BLaER1 (cell line): ENCODE measurements around the gene TTC3.
"Not testable (repeated sequence)": the region's sequence is repeated elsewhere in the genome, so short reads cannot be mapped to it uniquely, and the experiment has no call there.

Experiments used
- H3K27ac ChIP-seq: shearing (Covaris generic); formaldehyde crosslinking; 2 replicates; pipeline ENCODE4 v1.8.1; 2022
- H3K27me3 ChIP-seq: shearing (Covaris generic); formaldehyde crosslinking; 2 replicates; pipeline ENCODE4 v1.8.1; 2022
- H3K36me3 ChIP-seq: shearing (Covaris generic); formaldehyde crosslinking; 2 replicates; pipeline ENCODE4 v1.8.1; 2022
- H3K4me1 ChIP-seq: shearing (Covaris generic); formaldehyde crosslinking; 2 replicates; pipeline ENCODE4 v1.8.1; 2022
- H3K4me2 ChIP-seq: shearing (Covaris generic); formaldehyde crosslinking; 2 replicates; pipeline ENCODE4 v1.8.1; 2022
- H3K4me3 ChIP-seq: shearing (Covaris generic); formaldehyde crosslinking; 2 replicates; pipeline ENCODE4 v1.8.1; 2022
- H3K9ac ChIP-seq: shearing (Covaris generic); formaldehyde crosslinking; 2 replicates; pipeline ENCODE4 v1.8.1; 2022
- H3K9me3 ChIP-seq: shearing (Covaris generic); formaldehyde crosslinking; 2 replicates; pipeline ENCODE4 v1.8.1; 2022
- H4K20me1 ChIP-seq: shearing (Covaris generic); formaldehyde crosslinking; 2 replicates; pipeline ENCODE4 v1.8.1; 2022
- Cebpa-rat ChIP-seq: shearing (Covaris generic); IDR thresholded peaks from 2 replicates; pipeline ENCODE4 v1.8.1; 2022

Gene TTC3

DNA sequence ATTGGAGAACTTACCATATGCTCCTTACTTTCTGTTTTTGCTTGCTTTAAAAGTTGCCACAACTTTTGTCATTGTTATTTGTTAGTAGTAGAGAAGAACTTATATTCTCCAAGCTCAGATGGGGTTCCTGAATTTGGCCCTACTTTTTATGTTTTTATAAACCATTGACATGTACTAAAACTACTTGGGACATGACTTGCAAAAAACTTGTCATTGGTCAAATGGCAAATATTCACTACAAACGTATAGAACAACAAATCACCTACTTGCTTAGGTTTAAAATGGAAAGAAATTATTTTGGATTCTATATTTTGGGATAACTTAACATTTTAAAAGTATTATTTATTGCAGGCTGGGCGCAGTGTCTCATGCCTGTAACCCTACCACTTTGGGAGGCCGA is 32.8 kb upstream of the TTC3 start:
- H3K4me3 ChIP-seq = no peak overlapping the region
- no peak overlapping the region for H3K4me2 ChIP-seq
- TF ChIP-seq Cebpa-rat = no peak

GRCh38 chr21:37041706-37042271 is 31.3 kb upstream of the TTC3 start:
- Histone ChIP-seq H3K9ac (no peak overlapping the region; the same call in 1 of the 2 replicates), H3K4me2 (peak overlapping the region; percentile 0; the same call in 1 of the 2 replicates), H4K20me1 (no peaks in the 10 kb centered on the region), H3K36me3 (no peaks in the 10 kb centered on the region), H3K9me3 (no peaks in the 10 kb centered on the region), H3K27ac (no peak overlapping the region), H3K27me3 (no peaks in the 10 kb centered on the region), H3K4me1 (peaks cover 56% of the 10 kb centered on the region), H3K4me3 (no peak overlapping the region)
- no peak for TF ChIP-seq Cebpa-rat

More for the DNA sequence above, 32.8 kb upstream of the TTC3 start:
- no peaks in the 10 kb centered on the region for H3K27me3 ChIP-seq
- no peak overlapping the region for H3K9ac ChIP-seq
- H3K9me3 ChIP-seq = no peaks in the 10 kb centered on the region
- no peak overlapping the region for H3K27ac ChIP-seq
- H4K20me1 ChIP-seq = no peaks in the 10 kb centered on the region
- H3K4me1 ChIP-seq = peaks cover 40% of the 10 kb centered on the region
- H3K36me3 ChIP-seq = no peaks in the 10 kb centered on the region

GRCh38 chr21:37043818-37044217 is 29.2 kb upstream of the TTC3 start:
- no peak overlapping the region for H3K4me3 ChIP-seq
- no peak for TF ChIP-seq Cebpa-rat
- H3K27me3 ChIP-seq = no peaks in the 10 kb centered on the region
- no peaks in the 10 kb centered on the region for H3K36me3 ChIP-seq
- H3K27ac ChIP-seq = peak overlapping the region; percentile 83
- H3K9ac ChIP-seq = no peak overlapping the region
- no peaks in the 10 kb centered on the region for H3K9me3 ChIP-seq
- H4K20me1 ChIP-seq = no peaks in the 10 kb centered on the region
- peaks cover 66% of the 10 kb centered on the region for H3K4me1 ChIP-seq
- H3K4me2 ChIP-seq = peak overlapping the region; percentile 72

DNA sequence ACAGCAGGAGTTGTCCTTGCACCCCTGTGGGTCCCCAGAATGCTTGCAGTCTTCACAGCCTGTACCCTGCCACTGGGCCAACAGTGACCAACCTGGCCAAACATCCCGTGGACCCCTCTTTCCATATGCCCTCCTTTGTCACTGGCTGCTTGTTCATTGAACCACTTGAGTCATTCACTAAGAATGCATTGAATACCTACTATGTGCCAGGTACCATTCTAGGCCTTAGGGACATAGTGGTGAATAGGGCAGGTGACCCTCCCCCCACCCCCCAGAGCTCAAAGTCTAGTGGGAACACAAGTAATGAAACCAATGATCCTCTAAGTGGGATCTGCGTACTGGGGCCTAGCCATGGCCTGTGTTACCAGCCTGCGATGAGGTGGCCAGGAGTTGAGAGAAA is 28.4 kb upstream of the TTC3 start:
- TF ChIP-seq Cebpa-rat = no peak
- Histone ChIP-seq H3K4me1 (peaks cover 66% of the 10 kb centered on the region), H3K27me3 (no peaks in the 10 kb centered on the region), H3K4me2 (peak overlapping the region; percentile 72), H3K36me3 (no peaks in the 10 kb centered on the region), H3K9ac (peak overlapping the region; percentile 41; the same call in 1 of the 2 replicates), H4K20me1 (no peaks in the 10 kb centered on the region), H3K4me3 (no peak overlapping the region), H3K27ac (peak overlapping the region; percentile 83), H3K9me3 (no peaks in the 10 kb centered on the region)

DNA sequence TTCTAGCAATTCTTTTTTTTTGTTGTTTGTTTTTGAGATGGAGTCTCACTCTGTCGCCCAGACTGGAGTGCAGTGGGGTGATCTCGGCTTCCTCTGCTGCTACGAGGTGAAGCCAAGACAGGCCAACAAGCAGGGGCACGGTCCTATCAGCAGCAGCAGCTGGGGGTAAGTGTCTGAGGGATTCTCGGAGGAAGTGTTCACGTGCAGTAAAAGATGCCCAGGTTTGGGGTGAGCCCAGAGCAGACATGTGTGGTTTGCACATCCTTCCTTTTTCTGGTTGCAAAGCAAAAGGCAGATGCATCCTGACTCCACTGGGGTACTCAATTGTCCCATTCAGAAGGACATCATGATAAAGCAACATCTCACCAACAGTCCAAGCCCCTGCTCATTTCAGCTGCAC is 27.9 kb upstream of the TTC3 start:
- Histone ChIP-seq H3K4me2 (peak overlapping the region; percentile 72), H3K9me3 (no peaks in the 10 kb centered on the region), H3K36me3 (no peaks in the 10 kb centered on the region), H4K20me1 (no peaks in the 10 kb centered on the region), H3K27ac (peak overlapping the region; percentile 83), H3K4me3 (no peak overlapping the region), H3K4me1 (peaks cover 66% of the 10 kb centered on the region), H3K27me3 (no peaks in the 10 kb centered on the region), H3K9ac (peak overlapping the region; percentile 43; the same call in 1 of the 2 replicates)
- TF ChIP-seq Cebpa-rat = no peak

- Histone ChIP-seq H3K4me1 (peaks cover 66% of the 10 kb centered on the region), H4K20me1 (no peaks in the 10 kb centered on the region), H3K27me3 (no peaks in the 10 kb centered on the region), H3K36me3 (no peaks in the 10 kb centered on the region), H3K27ac (peak overlapping the region; percentile 77), H3K4me2 (peak overlapping the region; percentile 72), H3K9me3 (no peaks in the 10 kb centered on the region), H3K4me3 (no peak overlapping the region), H3K9ac (peak overlapping the region; percentile 43)
- no peak for TF ChIP-seq Cebpa-rat
Observed at GRCh38 chr21:37045556-37045955, 27.5 kb upstream of the TTC3 start.

DNA sequence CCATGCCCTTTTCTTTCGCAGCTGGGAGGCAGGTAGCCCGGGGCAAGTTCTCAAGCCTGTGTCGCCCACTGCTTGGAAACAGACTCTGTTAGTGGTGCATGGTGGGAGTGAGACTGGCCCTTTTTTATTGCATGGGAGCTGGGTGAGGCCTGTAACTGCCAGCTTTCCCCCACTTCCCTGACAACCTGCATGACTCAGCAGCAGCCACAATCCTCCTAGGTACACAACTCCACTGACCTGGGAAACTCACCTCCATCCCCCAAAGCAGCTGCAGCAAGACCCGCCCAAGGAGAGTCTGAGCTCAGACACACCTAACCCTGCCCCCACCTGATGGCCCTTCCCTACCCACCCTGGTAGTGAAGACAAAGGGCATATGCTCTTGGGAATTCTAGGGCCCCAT is 26.0 kb upstream of the TTC3 start:
- no peaks in the 10 kb centered on the region for H3K9me3 ChIP-seq
- H4K20me1 ChIP-seq = no peaks in the 10 kb centered on the region
- no peaks in the 10 kb centered on the region for H3K36me3 ChIP-seq
- H3K27ac ChIP-seq = peak overlapping the region; percentile 77
- H3K4me2 ChIP-seq = peak overlapping the region; percentile 72
- no peaks in the 10 kb centered on the region for H3K27me3 ChIP-seq
- H3K4me1 ChIP-seq = peaks cover 57% of the 10 kb centered on the region
- H3K4me3 ChIP-seq = no peak overlapping the region
- no peak for TF ChIP-seq Cebpa-rat
- no peak overlapping the region for H3K9ac ChIP-seq

DNA sequence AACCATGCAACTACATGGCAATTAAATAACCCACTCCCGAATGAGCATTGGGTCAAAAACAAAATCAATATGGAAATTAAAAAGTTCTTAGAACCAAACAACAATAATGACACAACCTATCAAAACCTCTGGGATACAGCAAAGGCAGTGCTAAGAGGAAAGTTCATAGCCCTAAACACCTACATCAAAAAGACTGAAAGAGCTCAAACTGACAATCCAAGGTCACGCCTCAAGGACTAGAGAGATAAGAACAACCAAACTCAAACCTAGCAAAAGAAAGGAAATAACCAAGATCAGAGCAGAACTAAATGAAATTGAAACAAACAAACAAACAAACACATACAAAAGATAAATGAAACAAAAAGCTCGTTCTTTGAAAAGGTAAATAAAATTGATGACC is 23.3 kb upstream of the TTC3 start:
- not testable (repeated sequence) for H3K27me3 ChIP-seq, H3K4me3 ChIP-seq, H3K36me3 ChIP-seq, H3K9me3 ChIP-seq, H3K9ac ChIP-seq, H3K4me2 ChIP-seq, H4K20me1 ChIP-seq, H3K27ac ChIP-seq
- H3K4me1 ChIP-seq = peaks cover 31% of the 10 kb centered on the region

- TF ChIP-seq Cebpa-rat = no peak
- no peak overlapping the region for H3K27ac ChIP-seq
- no peaks in the 10 kb centered on the region for H4K20me1 ChIP-seq
- H3K27me3 ChIP-seq = no peaks in the 10 kb centered on the region
- peaks cover 29% of the 10 kb centered on the region for H3K4me1 ChIP-seq
- no peak overlapping the region for H3K4me2 ChIP-seq
- H3K9me3 ChIP-seq = peaks cover 17% of the 10 kb centered on the region
- H3K36me3 ChIP-seq = no peaks in the 10 kb centered on the region
- no peak overlapping the region for H3K9ac ChIP-seq
- no peak overlapping the region for H3K4me3 ChIP-seq
Observed at GRCh38 chr21:37055271-37055855, 17.7 kb upstream of the TTC3 start.

DNA sequence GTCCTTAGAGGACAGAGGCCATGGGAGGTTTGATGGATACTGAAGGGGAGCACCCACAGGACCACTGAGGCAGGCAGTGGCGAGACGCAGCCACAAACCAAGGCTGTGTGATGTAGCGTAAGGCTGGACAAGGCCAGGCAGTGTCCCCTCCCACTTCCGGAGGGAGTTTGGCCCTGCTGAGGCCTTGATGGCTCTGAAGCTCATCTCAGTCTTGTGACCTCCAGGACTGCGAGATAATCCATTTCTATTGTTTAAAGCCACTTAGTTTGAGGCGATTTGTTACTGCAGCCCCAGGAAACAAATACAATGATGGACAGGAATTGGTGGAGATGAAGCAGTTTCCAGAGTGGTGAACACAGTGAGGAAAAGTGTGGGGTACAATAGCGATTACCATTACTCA is 15.4 kb upstream of the TTC3 start:
- Histone ChIP-seq H3K36me3 (no peaks in the 10 kb centered on the region), H3K27me3 (no peaks in the 10 kb centered on the region), H4K20me1 (no peaks in the 10 kb centered on the region), H3K9me3 (peaks cover 17% of the 10 kb centered on the region), H3K4me3 (no peak overlapping the region), H3K4me2 (no peak overlapping the region; the same call in 1 of the 2 replicates), H3K27ac (no peak overlapping the region), H3K4me1 (peaks cover 51% of the 10 kb centered on the region), H3K9ac (no peak overlapping the region)
- no peak for TF ChIP-seq Cebpa-rat
